Left renal cortex interstitium (tissue), 4 donors: ENCODE results near the gene SLC17A4. TPM values are rescaled to one million over a fixed set of nuclear protein-coding genes. Genes with fewer than 3 reads are reported as not detected.

Experiments
- DNase-seq, 4 donors: peaks; one replicate each; pipeline ENCODE4 v3.0.0-alpha.2; 2013; ENCODE audit warnings: low read depth in 4 of 4, low spot score in 2 of 4, missing footprints in 1 of 4
- polyA plus RNA-seq, 4 donors: library from polyadenylated mRNA; unstranded; fragments of 120-200 nt; gene quantifications; one replicate each; pipeline ENCODE4 v1.2.1, GENCODE V29; 2013; ENCODE audit not compliant: insufficient read length in 4 of 4

The SLC17A4 gene
- polyA plus RNA-seq, 4 donors: 0.62 to 2.3 (median 1.6) TPM

DNA sequence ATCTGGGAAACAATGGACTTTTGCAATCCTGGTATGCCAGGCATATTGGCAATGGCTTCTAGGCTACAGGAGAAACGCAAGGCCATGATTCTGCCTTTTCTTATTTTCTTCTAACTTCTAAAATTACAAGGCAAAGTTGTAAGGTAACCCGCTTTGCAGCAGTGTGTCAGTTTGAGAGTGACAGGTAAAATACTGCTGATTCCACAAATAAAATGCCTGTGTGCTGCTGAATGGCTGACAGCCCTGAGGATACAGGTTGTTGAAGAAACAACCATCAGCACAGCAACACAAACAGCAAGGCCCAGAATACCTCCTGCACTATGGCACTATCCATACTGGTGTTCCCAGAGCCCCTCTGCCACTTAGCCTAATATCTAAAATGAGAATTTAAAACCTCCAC is 40.2 kb downstream of the SLC17A4 start:
- no peak for DNase-seq

DNA sequence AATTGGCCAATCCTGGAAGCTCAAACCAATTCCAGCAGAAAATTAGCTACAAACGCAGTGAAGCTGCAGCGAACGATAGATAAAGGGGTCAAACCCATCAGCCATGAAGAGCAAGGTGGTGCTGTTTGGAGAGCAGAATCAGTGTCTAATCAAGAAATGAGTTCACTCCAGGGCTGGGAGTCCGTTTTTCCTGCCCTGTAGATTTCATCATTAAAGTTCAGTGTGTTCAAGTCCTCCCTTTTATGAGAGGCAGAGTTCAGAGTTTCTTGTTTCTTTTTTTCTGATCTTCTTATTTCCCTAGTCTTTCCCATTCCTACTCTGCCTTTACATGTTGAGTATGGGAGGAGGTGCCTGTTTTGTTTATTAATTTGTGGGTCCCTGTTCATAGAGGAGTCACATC is 46.9 kb downstream of the SLC17A4 start:
- DNase-seq: no peak

DNA sequence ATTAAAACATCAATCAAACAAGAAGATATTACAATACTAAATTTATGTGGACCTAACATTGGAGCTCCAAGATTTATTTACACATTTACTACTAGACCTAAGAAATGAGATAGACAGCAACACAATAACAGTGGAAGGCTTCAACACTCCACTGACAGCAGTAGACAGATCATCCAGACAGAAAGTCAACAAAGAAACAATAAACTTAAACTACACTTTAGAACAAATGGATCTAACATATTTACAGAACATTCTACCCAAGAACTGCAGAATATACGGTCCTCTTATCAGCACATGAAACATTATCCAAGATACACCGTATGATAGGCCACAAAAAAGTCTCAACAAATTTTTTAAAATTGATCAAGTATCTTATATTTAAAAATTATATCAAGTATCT is 50.3 kb downstream of the SLC17A4 start:
- no peak for DNase-seq

DNA sequence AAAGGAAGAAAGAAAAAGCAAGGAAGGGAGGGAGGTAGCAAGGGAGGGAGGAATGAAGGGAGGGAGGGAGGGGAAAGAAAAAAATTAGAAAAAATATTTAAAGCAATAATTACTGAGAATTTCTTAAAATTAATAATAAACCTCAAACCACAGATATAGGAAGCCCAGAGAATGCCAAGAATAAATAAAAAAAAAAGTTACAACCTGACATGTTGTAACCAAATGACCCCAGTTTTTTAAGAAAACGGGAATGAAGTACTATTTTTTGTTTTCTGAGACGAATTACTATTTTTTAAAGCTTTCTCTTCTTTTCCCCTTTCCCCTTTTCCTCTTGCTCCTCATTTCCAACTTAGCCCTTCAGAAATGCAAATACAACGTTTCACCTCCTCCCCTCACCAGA is 60.7 kb downstream of the SLC17A4 start:
- no peak for DNase-seq

DNA sequence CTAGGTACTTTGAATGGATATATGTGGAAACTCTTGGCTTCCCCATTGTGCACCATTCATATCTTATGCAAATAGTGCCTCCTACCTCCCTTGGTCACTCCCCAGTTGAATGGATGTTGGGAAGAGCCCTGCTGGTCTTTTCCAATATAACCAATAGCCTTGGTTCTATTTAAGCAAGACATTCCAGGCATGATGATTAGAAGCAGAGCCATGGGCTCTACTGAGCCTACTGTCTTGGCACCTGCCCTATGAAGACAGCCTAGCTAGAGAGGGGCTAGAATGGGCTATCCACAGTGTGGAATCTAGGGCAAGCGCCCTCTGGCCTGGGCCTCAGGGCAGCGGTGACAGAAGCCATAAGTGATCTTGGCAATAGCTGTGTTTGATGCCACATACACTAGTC is 61.7 kb downstream of the SLC17A4 start:
- no peak for DNase-seq

DNA sequence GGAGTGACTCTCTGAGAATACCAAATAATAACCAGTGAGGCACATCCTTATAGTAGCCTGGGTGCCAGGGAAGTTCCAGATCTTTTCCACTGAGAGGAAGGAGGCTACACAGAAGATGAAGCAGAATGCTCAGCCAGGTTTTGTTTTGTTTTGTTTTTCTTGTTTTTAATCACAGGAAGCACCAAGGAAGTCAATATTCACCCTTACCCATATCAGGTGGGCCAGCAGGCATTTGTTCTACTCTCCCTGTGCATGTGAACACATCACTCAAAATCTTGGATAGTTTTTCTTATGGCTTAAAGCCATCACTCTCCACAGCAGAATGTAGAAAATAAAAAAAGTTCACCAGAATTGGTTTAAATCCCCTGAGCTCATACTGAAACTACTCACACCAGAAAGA is 66.8 kb downstream of the SLC17A4 start:
- DNase-seq: no peak

DNA sequence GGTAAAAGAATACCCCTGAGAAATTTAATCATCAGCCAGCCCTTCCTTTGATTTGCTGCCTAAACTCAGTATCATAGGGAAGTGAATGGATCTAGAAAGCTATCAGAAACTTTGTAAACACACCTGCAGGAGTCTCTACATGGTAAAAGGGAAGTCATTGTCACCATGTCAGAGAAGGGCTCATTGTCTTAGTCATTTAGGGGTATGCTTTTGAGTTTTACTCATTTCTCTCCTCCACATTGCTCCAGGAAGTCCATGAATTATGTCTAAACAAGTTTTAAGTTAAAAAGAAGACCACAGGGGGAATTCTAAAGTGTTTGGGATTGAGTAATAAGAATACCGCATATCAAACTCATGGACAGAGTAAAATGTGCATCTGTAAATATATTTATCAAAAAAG is 74.8 kb downstream of the SLC17A4 start:
- DNase-seq: no peak

DNA sequence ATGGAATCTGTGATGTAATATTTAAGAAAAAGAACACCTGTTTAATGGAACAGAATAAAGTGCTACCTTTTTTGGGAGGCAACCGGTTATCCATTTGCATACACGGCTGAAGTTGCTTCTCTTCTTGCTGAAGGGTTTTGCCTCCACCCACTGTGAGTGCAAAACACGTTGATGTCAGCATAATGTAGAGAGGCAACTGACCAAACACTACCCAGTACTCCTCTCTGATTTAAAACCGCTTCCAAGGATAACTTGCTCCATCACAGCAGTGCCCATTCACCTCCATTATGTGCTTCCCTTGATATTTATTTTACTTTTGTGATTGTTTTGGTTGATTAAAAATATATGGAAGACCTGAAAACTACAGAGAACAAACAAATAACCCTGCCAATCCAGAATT is 75.9 kb downstream of the SLC17A4 start:
- no peak for DNase-seq

Other genes starting within 250 kb of the SLC17A4 start
- under 1 TPM in 3 of 4 donors, not detected in 1; 0.21 to 0.27 (median 0.24) TPM for gene SCGN, start 102.5 kb upstream of the SLC17A4 start, polyA plus RNA-seq
- 10 to 100 TPM; 13.7 to 34.5 (median 30.8) TPM for gene SLC17A1, start 77.3 kb downstream of the SLC17A4 start, polyA plus RNA-seq
- 1 to 10 TPM in 2 of 4 donors, under 1 TPM in 2; 0.29 to 1.2 (median 1.00) TPM for gene SLC17A3, start 119.5 kb downstream of the SLC17A4 start, polyA plus RNA-seq
- 1 to 10 TPM in 1 of 4 donors, under 1 TPM in 3; 0.38 to 1.2 (median 0.64) TPM for gene SLC17A2, start 175.9 kb downstream of the SLC17A4 start, polyA plus RNA-seq
- 10 to 100 TPM in 1 of 4 donors, 1 to 10 TPM in 3; 8.9 to 14.0 (median 9.5) TPM for gene TRIM38, start 208.1 kb downstream of the SLC17A4 start, polyA plus RNA-seq